Gastroesophageal sphincter (tissue), 4 donors: ENCODE measurements around the gene P3R3URF. TPM values are rescaled to one million over a fixed set of nuclear protein-coding genes. Genes with fewer than 3 reads are reported as not detected.

Source experiments
- ATAC-seq: fragments of 150-250 bp; one replicate; pipeline ENCODE4 v1.9.1; 2016; ENCODE audit warnings: mild to moderate bottlenecking, moderate library complexity
- H3K27ac ChIP-seq, 4 donors: fragments of 200-600 bp; sonication (generic) in 3 of 4; 1 replicate in 3 of 4; 2 replicates in 1 of 4; pipeline ENCODE4 v1.5.1; 2016 to 2019
- H3K27me3 ChIP-seq: fragments of 200-600 bp; sonication (generic); one replicate; pipeline ENCODE4 v1.5.1; 2019
- H3K36me3 ChIP-seq, 2 donors: fragments of 200-600 bp; sonication (generic); one replicate each; pipeline ENCODE4 v1.5.1; 2019; ENCODE audit warnings: control low read depth in 1 of 2
- H3K4me1 ChIP-seq, 3 donors: fragments of 200-600 bp; sonication (generic); 1 replicate in 2 of 3; 2 replicates in 1 of 3; pipeline ENCODE4 v1.5.1; 2016 to 2019; ENCODE audit warnings: control low read depth in 2 of 3
- H3K4me3 ChIP-seq, 2 donors: fragments of 200-600 bp; sonication (generic); one replicate each; pipeline ENCODE4 v1.5.1; 2019; ENCODE audit warnings: mild to moderate bottlenecking in 1 of 2, moderate library complexity in 1 of 2
- H3K9me3 ChIP-seq, 3 donors: fragments of 200-600 bp; sonication (generic); one replicate each; pipeline ENCODE4 v1.5.1; 2017 to 2019; ENCODE audit warnings: control low read depth in 2 of 3
- EP300 ChIP-seq: sonication (generic); formaldehyde crosslinking; IDR thresholded peaks from one replicate; pipeline ENCODE4 v1.6.1; 2017; ENCODE audit warnings: antibody characterized with exemption, mild to moderate bottlenecking
- POLR2A ChIP-seq, 2 donors: fragments of 450-650 bp; IDR thresholded peaks; one replicate each; pipeline ENCODE4 v1.6.1; 2017; ENCODE audit warnings: antibody characterized with exemption in 2 of 2, mild to moderate bottlenecking in 2 of 2, moderate library complexity in 1 of 2
- POLR2AphosphoS5 ChIP-seq: sonication (generic); formaldehyde crosslinking; IDR thresholded peaks from one replicate; pipeline ENCODE4 v1.6.1; 2017; ENCODE audit warnings: antibody characterized with exemption
- WGBS, 2 donors: methylation state at CpG; one replicate each; pipeline ENCODE4 v1.1.5; 2018; ENCODE audit warnings: low coverage in 1 of 2; 5-methylcytosine and 5-hydroxymethylcytosine counted together
- total RNA-seq, 4 donors: library from RNA; depleted of rRNA; stranded (reverse); fragments of >200 nt; gene quantifications; one replicate each; pipeline ENCODE4 v1.1.0, GENCODE V29; 2016
- TF ChIP-seq, protein P1 (sequence below), 4 experiments: fragments of 200-600 bp in 2 of 4; fragments of 450-650 bp in 2 of 4; sonication (generic) in 1 of 4; IDR thresholded peaks; one replicate each; pipeline ENCODE4 v1.5.1; 2017 to 2019; ENCODE audit warnings: antibody characterized with exemption in 4 of 4, mild to moderate bottlenecking in 2 of 4, moderate library complexity in 2 of 4

The P3R3URF gene
- total RNA-seq, 4 donors from 2014 or later: not detected

- 77 to 86% methylated on average over 2 of the region's 2 CpGs for WGBS, 2 donors
- H3K27ac ChIP-seq: no peak overlapping the region
Observed at GRCh38 chr1:46186076-46186475, 9.8 kb upstream of the P3R3URF start.

GRCh38 chr1:46184920-46185658 is 8.8 kb upstream of the P3R3URF start:
- H3K27ac ChIP-seq: no peak overlapping the region
- H3K4me3 ChIP-seq: no peak overlapping the region
- 76 to 82% methylated on average over 3 of the region's 7 CpGs for WGBS, 2 donors
- H3K9me3 ChIP-seq: no peaks in the 10 kb centered on the region
- H3K36me3 ChIP-seq: peaks cover 0 to 33% of the 10 kb centered on the region in 2 donors
- no peak for ATAC-seq
- no peaks in the 10 kb centered on the region for H3K27me3 ChIP-seq
- peaks cover 0 to 26% (median 8%) of the 10 kb centered on the region in 3 donors for H3K4me1 ChIP-seq
- no peak for TF ChIP-seq POLR2A (IDR thresholded peaks at IDR 0.05)
- TF ChIP-seq EP300: no peak
- no peak for TF ChIP-seq POLR2AphosphoS5
- TF ChIP-seq, protein P1, sequence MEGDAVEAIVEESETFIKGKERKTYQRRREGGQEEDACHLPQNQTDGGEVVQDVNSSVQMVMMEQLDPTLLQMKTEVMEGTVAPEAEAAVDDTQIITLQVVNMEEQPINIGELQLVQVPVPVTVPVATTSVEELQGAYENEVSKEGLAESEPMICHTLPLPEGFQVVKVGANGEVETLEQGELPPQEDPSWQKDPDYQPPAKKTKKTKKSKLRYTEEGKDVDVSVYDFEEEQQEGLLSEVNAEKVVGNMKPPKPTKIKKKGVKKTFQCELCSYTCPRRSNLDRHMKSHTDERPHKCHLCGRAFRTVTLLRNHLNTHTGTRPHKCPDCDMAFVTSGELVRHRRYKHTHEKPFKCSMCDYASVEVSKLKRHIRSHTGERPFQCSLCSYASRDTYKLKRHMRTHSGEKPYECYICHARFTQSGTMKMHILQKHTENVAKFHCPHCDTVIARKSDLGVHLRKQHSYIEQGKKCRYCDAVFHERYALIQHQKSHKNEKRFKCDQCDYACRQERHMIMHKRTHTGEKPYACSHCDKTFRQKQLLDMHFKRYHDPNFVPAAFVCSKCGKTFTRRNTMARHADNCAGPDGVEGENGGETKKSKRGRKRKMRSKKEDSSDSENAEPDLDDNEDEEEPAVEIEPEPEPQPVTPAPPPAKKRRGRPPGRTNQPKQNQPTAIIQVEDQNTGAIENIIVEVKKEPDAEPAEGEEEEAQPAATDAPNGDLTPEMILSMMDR (IDR thresholded peaks at IDR 0.05): no peak

More at GRCh38 chr1:46186076-46186475, 9.8 kb upstream of the P3R3URF start:
- Histone ChIP-seq H3K27me3 (no peaks in the 10 kb centered on the region), H3K4me1 (peaks cover 0 to 26% (median 8%) of the 10 kb centered on the region in 3 donors), H3K36me3 (peaks cover 0 to 43% of the 10 kb centered on the region in 2 donors), H3K4me3 (no peak overlapping the region), H3K9me3 (no peaks in the 10 kb centered on the region)
- ATAC-seq: no peak
- TF ChIP-seq POLR2A (IDR thresholded peaks at IDR 0.05) (no peak), EP300 (no peak), POLR2AphosphoS5 (no peak)
- TF ChIP-seq, protein P1 (IDR thresholded peaks at IDR 0.05): no peak

- Histone ChIP-seq H3K27me3 (no peaks in the 10 kb centered on the region), H3K4me1 (peaks cover 0 to 31% (median 8%) of the 10 kb centered on the region in 3 donors), H3K9me3 (no peaks in the 10 kb centered on the region), H3K27ac (peak overlapping the region in 3 of 4 donors; percentile 70 to 78 (median 74)), H3K36me3 (peaks cover 0 to 22% of the 10 kb centered on the region in 2 donors), H3K4me3 (no peak overlapping the region)
- no peak for ATAC-seq
- WGBS, 2 donors: 68 to 100% methylated on average over 1 to 3 of the region's 12 CpGs
- no peak for TF ChIP-seq EP300
- TF ChIP-seq POLR2A (IDR thresholded peaks at IDR 0.05): no peak
- TF ChIP-seq, protein P1 (IDR thresholded peaks at IDR 0.05): no peak
- no peak for TF ChIP-seq POLR2AphosphoS5
Observed at GRCh38 chr1:46183926-46184557, 7.8 kb upstream of the P3R3URF start.

- no peak overlapping the region for H3K4me3 ChIP-seq
- peak overlapping the region; percentile 24 to 78 (median 72) for H3K27ac ChIP-seq
- 0% methylated on average over 1 of the region's 8 CpGs; no CpG with 5 or more reads in 1 of the 2 donors for WGBS, 2 donors
- peak; percentile 78 for TF ChIP-seq POLR2AphosphoS5
- TF ChIP-seq POLR2A (IDR thresholded peaks at IDR 0.05): no peak
- H3K36me3 ChIP-seq: peaks cover 0 to 15% of the 10 kb centered on the region in 2 donors
- ATAC-seq: peak; percentile 61
- H3K4me1 ChIP-seq: peaks cover 0 to 30% (median 8%) of the 10 kb centered on the region in 3 donors
- no peaks in the 10 kb centered on the region for H3K9me3 ChIP-seq
- no peaks in the 10 kb centered on the region for H3K27me3 ChIP-seq
Observed at GRCh38 chr1:46183079-46183847, 7.0 kb upstream of the P3R3URF start.
